CD4-positive, alpha-beta T cell (primary cell): ENCODE data around the gene NEK4. TPM values are rescaled to one million over a fixed set of nuclear protein-coding genes. Genes with fewer than 3 reads are reported as not detected.

ENCODE experiments used
- ATAC-seq: fragments of 200-7000 bp; cut with Tn5 transposase; one replicate; pipeline ENCODE4 v1.10.0; 2022; ENCODE audit warnings: mild to moderate bottlenecking; ENCODE audit not compliant: poor library complexity
- CTCF ChIA-PET: fragments of 350-600 bp; sonication (Branson Sonifier 250); formaldehyde crosslinking; loops from one replicate; lab custom pipeline; 2021; ENCODE audit warnings: antibody characterized with exemption, inconsistent platforms; lab: Charles Lee
- POLR2A ChIA-PET: fragments of 350-600 bp; sonication (Branson Sonifier 250); formaldehyde crosslinking; loops from one replicate; lab custom pipeline; 2021; ENCODE audit warnings: antibody characterized with exemption, inconsistent platforms; lab: Charles Lee
- DNase-seq, 14 experiments: peaks; one replicate each; pipeline ENCODE4 v3.0.0-alpha.2; 2013 to 2020; ENCODE audit warnings: mixed read lengths in 2 of 14
- H3K27ac ChIP-seq, 2 donors: one replicate each; pipeline versions ENCODE4 v1.5.1 to v1.7.0; 2013; ENCODE audit warnings: low read length in 2 of 2, low read depth in 1 of 2, mild to moderate bottlenecking in 1 of 2
- H3K27me3 ChIP-seq, 2 experiments: 1 replicate in 1 of 2; 2 replicates in 1 of 2; pipeline versions ENCODE4 v1.6.1 to v1.7.0; 2013; ENCODE audit warnings: low read length in 2 of 2, control low read depth in 1 of 2, mild to moderate bottlenecking in 1 of 2, moderate library complexity in 1 of 2; ENCODE audit not compliant: insufficient read depth in 2 of 2, control insufficient read depth in 1 of 2
- H3K36me3 ChIP-seq: one replicate; pipeline ENCODE4 v1.6.1; 2013; ENCODE audit warnings: low read length, control low read depth; ENCODE audit not compliant: insufficient read depth
- H3K4me1 ChIP-seq: one replicate; pipeline ENCODE4 v1.6.1; 2013; ENCODE audit warnings: low read length, control low read depth; ENCODE audit not compliant: insufficient read depth
- H3K4me3 ChIP-seq: one replicate; pipeline ENCODE4 v1.5.1; 2013; ENCODE audit warnings: mild to moderate bottlenecking, low read length, moderate library complexity
- H3K9me3 ChIP-seq, 2 experiments: 1 replicate in 1 of 2; 2 replicates in 1 of 2; pipeline versions ENCODE4 v1.6.1 to v1.7.0; 2013; ENCODE audit warnings: low read length in 2 of 2, mild to moderate bottlenecking in 2 of 2, control low read depth in 1 of 2, moderate library complexity in 1 of 2; ENCODE audit not compliant: control insufficient read depth in 1 of 2, insufficient read depth in 1 of 2
- H3K27ac Mint-ChIP-seq: one replicate; pipeline ENCODE4 v1.8.0; 2020; ENCODE audit warnings: mixed read lengths
- H3K27me3 Mint-ChIP-seq: one replicate; pipeline ENCODE4 v1.8.0; 2021; ENCODE audit warnings: mixed read lengths
- H3K36me3 Mint-ChIP-seq: one replicate; pipeline ENCODE4 v1.8.0; 2021; ENCODE audit warnings: low read depth, mixed read lengths
- H3K4me1 Mint-ChIP-seq: one replicate; pipeline ENCODE4 v1.8.0; 2021; ENCODE audit warnings: low read depth, mixed read lengths
- H3K4me3 Mint-ChIP-seq: one replicate; pipeline ENCODE4 v1.8.0; 2020; ENCODE audit warnings: mild to moderate bottlenecking, mixed read lengths
- H3K9me3 Mint-ChIP-seq: one replicate; pipeline ENCODE4 v1.8.0; 2020; ENCODE audit warnings: mixed read lengths
- intact Hi-C, 2 experiments: fragments of 100-400 bp; cut with DNase I in 1 of 2; cut with micrococcal nuclease in 1 of 2; formaldehyde crosslinking; loops; one replicate each; pipeline versions ENCODE4 v1.15.1 to v1.9.0; 2023 to 2025; cut with DNase I, micrococcal nuclease
- total RNA-seq, 174 experiments: library from RNA in 2 of 174; stranded (reverse) in 2 of 174; gene quantifications; one replicate each; pipeline ENCODE4 v1.2.3 and lab custom pipeline; 2021 to 2026
- TF ChIP-seq, protein P1 (sequence below): fragments of 200-600 bp; IDR thresholded peaks from one replicate; pipeline ENCODE4 v1.8.0; 2022; ENCODE audit warnings: antibody characterized with exemption, mild to moderate bottlenecking

NEK4 gene
- total RNA-seq, 2 experiments from 2014 or later: 6.1 to 6.9 TPM

DNA sequence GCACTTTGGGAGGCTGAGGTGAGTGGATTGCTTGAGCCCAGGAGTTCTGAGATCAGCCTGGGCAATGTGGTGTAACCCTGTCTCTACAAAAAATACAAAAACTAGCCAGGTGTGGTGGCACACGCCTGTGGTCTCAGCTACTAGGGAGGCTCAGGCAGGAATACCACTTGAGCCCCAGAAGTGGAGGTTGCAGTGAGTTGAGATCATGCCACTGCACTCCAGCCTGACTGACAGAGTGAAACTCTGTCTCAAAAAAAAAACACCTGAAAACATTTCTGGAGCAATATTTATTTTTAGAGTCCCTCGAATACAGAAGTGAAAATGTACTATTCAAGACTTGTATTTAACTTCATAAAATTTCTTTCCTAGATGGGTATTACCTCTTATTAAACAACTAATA lies 60.2 kb downstream of the NEK4 start:
- TF ChIP-seq, protein P1, sequence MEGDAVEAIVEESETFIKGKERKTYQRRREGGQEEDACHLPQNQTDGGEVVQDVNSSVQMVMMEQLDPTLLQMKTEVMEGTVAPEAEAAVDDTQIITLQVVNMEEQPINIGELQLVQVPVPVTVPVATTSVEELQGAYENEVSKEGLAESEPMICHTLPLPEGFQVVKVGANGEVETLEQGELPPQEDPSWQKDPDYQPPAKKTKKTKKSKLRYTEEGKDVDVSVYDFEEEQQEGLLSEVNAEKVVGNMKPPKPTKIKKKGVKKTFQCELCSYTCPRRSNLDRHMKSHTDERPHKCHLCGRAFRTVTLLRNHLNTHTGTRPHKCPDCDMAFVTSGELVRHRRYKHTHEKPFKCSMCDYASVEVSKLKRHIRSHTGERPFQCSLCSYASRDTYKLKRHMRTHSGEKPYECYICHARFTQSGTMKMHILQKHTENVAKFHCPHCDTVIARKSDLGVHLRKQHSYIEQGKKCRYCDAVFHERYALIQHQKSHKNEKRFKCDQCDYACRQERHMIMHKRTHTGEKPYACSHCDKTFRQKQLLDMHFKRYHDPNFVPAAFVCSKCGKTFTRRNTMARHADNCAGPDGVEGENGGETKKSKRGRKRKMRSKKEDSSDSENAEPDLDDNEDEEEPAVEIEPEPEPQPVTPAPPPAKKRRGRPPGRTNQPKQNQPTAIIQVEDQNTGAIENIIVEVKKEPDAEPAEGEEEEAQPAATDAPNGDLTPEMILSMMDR: no peak
- H3K36me3 ChIP-seq: peaks cover 33% of the 10 kb centered on the region
- no peaks in the 10 kb centered on the region for H3K27me3 ChIP-seq
- peaks cover 17% of the 10 kb centered on the region for H3K4me1 ChIP-seq
- no peaks in the 10 kb centered on the region for H3K9me3 ChIP-seq
- no peak overlapping the region for H3K4me3 Mint-ChIP-seq
- CTCF ChIA-PET: no interaction called here
- DNase-seq (no peak), ATAC-seq (no peak)
- H3K9me3 Mint-ChIP-seq: no peaks in the 10 kb centered on the region
- POLR2A ChIA-PET: interaction anchor here (1.1 kb wide), 1 partner anchor 155 kb away, joined by 3 read pairs; no protein-coding TSS in a partner anchor
- no peak overlapping the region for H3K27ac ChIP-seq
- no peak overlapping the region for H3K27ac Mint-ChIP-seq
- intact Hi-C loops: no loop called here
- no peaks in the 10 kb centered on the region for H3K27me3 Mint-ChIP-seq
- H3K4me1 Mint-ChIP-seq: peaks cover 21% of the 10 kb centered on the region
- H3K36me3 Mint-ChIP-seq: peaks cover 58% of the 10 kb centered on the region
- H3K4me3 ChIP-seq: no peak overlapping the region

- Histone ChIP-seq H3K36me3 (peaks cover 30% of the 10 kb centered on the region), H3K4me3 (peak overlapping the region; percentile 98), H3K4me1 (peaks cover 35% of the 10 kb centered on the region), H3K27me3 (no peaks in the 10 kb centered on the region), H3K27ac (peak overlapping the region; percentile 13 to 16), H3K9me3 (no peaks in the 10 kb centered on the region)
- ChIA-PET CTCF (no interaction called here), POLR2A (interaction anchor here (2.0 kb wide), 1 partner anchor 13 kb away, joined by 7 read pairs; no protein-coding TSS in a partner anchor)
- peaks cover 40% of the 10 kb centered on the region for H3K4me1 Mint-ChIP-seq
- peaks cover 56% of the 10 kb centered on the region for H3K36me3 Mint-ChIP-seq
- ATAC-seq (no peak), DNase-seq (peak in 1 of 14 experiments; percentile 8)
- no peaks in the 10 kb centered on the region for H3K27me3 Mint-ChIP-seq
- H3K9me3 Mint-ChIP-seq: no peaks in the 10 kb centered on the region
- intact Hi-C loops: loop anchor here in 1 of 2 experiments (2.0 to 10.0 kb wide), 3 partner anchors 61 to 713 kb away; partner anchors contain the start of genes DCP1A and RPL29
- H3K4me3 Mint-ChIP-seq: peak overlapping the region; percentile 85
- peak overlapping the region; percentile 98 for H3K27ac Mint-ChIP-seq
- TF ChIP-seq, protein P1: no peak
Measured at GRCh38 chr3:52707585-52707984, 63.2 kb downstream of the NEK4 start.

GRCh38 chr3:52705688-52706686 lies 64.8 kb downstream of the NEK4 start, which contains the start of the genes GLT8D1 and SPCS1:
GLT8D1 (minus strand) TSS chr3:52705791; CDS start chr3:52700460, 5,331 bp downstream.
SPCS1 (plus strand) TSS chr3:52706106; CDS start chr3:52706247, 141 bp downstream.
- Mint-ChIP-seq H3K9me3 (no peaks in the 10 kb centered on the region), H3K27ac (peak within 1 kb of the TSS; percentile 98), H3K27me3 (no peaks in the 10 kb centered on the region), H3K4me1 (peaks cover 40% of the 10 kb centered on the region), H3K36me3 (peaks cover 50% of the 10 kb centered on the region), H3K4me3 (peak within 1 kb of the TSS; percentile 96)
- peak within 1 kb of the TSS; percentile 86 to 90 for H3K27ac ChIP-seq
- DNase-seq: peak; percentile 70 to 94 (median 82)
- ATAC-seq: peak; percentile 89
- no peaks in the 10 kb centered on the region for H3K27me3 ChIP-seq
- peak within 1 kb of the TSS; percentile 98 for H3K4me3 ChIP-seq
- H3K4me1 ChIP-seq: peaks cover 39% of the 10 kb centered on the region
- CTCF ChIA-PET: no interaction called here
- no peaks in the 10 kb centered on the region for H3K9me3 ChIP-seq
- peaks cover 26% of the 10 kb centered on the region for H3K36me3 ChIP-seq
- POLR2A ChIA-PET: interaction anchor here (1.0 to 2.6 kb wide), 11 partner anchors 10 to 1207 kb away, joined by 3 to 23 read pairs (median 4); partner anchors contain the start of genes DCP1A, PBRM1, STIMATE and UQCC5
- TF ChIP-seq, protein P1: no peak
- intact Hi-C loops: loop anchor here (1.0 to 10.0 kb wide), 5 partner anchors 19 to 711 kb away; partner anchors contain the start of genes DCP1A (in 1 of the 2), GNL3 (in 1 of the 2) and RPL29 (in 1 of the 2)
